LNCaP clone FGC (cell line): ENCODE measurements around the gene TULP1.

ENCODE experiments used
- DNase-seq: peaks from one replicate; pipeline ENCODE4 v3.0.0-alpha.2; 2011; ENCODE audit warnings: low read depth
- H3K4me3 ChIP-seq: 2 replicates; pipeline ENCODE4 v1.5.1; 2011; ENCODE audit warnings: mild to moderate bottlenecking, low read depth, low read length, control low read depth
- TF ChIP-seq, protein P1 (sequence below): IDR thresholded peaks from 2 replicates; pipeline ENCODE4 v1.5.1; 2012; ENCODE audit warnings: mild to moderate bottlenecking; ENCODE audit not compliant: control insufficient read depth, insufficient read depth; ENCODE audit errors: extremely low read depth

Gene TULP1

DNA sequence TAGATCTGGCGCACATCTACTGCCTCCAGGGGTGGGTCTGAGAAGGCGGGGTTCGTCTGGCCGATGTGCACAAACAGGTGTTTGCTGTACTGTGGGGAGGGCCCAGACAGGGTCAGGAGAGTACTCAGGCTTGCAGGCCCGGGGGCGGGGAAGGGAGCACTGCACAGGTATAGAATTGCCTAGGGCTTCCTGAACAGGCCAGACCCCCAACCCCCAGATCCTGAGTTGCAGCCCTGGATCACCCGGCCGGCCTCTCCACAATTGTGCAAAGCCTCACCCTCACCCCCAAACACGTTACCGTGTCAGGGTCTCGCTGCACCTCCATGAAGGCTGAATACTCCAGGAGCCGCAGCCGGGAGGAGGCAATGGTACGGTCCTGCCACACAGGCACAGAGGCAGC, 36.7 kb downstream of the TULP1 start:
- DNase-seq = no peak
- TF ChIP-seq, protein P1, sequence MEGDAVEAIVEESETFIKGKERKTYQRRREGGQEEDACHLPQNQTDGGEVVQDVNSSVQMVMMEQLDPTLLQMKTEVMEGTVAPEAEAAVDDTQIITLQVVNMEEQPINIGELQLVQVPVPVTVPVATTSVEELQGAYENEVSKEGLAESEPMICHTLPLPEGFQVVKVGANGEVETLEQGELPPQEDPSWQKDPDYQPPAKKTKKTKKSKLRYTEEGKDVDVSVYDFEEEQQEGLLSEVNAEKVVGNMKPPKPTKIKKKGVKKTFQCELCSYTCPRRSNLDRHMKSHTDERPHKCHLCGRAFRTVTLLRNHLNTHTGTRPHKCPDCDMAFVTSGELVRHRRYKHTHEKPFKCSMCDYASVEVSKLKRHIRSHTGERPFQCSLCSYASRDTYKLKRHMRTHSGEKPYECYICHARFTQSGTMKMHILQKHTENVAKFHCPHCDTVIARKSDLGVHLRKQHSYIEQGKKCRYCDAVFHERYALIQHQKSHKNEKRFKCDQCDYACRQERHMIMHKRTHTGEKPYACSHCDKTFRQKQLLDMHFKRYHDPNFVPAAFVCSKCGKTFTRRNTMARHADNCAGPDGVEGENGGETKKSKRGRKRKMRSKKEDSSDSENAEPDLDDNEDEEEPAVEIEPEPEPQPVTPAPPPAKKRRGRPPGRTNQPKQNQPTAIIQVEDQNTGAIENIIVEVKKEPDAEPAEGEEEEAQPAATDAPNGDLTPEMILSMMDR = no peak
- no peak overlapping the region for H3K4me3 ChIP-seq

DNA sequence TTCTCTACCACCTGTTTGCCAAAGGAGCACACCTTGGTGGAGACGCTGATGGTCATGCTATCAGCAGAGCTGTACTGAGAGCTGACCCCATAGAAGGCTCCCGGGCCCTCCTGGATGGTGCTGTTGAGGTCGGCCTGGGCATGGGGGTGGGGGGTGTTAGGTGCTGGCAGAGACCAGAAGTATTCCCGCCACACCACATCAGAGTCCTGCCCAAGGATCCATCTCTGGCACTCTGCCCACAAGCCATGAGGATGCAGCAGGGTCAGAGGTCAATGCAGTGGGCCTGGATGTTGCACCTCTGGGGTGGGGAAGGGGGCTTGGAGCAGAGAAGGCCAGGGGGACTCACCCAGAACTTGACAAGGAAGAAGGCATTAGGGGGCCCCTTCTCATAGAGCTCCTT, 37.1 kb downstream of the TULP1 start:
- TF ChIP-seq, protein P1 = no peak
- no peak overlapping the region for H3K4me3 ChIP-seq
- DNase-seq = no peak

DNA sequence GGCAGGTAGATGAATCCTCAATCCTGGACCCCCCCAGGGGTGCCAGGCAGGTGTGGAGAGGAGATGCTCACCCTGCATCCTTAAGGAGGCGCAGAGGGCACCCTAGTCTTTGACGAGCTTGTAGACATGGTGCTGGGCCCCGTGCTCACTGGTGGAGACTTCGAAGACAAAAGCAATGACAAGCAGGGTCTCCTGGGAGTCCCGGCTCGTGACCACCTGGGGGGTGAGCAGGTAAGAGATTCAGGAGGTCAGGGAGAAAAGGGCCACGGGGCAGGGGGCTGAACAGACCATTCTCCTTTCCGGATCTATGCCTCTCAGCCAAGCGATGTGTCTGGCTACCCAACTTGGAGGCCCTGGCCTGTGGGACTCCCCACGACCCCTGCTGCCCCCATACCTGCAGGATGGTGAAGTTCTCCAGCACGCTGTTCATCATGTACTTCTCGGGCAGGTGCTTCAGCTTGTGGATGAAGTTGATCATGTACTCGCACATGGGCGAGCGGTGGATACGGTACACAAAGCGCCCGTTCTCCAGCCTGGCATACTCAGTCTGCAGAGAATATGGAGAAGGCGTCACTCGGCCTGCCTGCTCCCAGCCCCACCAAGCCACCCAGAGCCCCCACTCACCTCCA, 37.6 kb downstream of the TULP1 start:
- TF ChIP-seq, protein P1 = no peak
- H3K4me3 ChIP-seq = no peak overlapping the region
- DNase-seq = no peak

DNA sequence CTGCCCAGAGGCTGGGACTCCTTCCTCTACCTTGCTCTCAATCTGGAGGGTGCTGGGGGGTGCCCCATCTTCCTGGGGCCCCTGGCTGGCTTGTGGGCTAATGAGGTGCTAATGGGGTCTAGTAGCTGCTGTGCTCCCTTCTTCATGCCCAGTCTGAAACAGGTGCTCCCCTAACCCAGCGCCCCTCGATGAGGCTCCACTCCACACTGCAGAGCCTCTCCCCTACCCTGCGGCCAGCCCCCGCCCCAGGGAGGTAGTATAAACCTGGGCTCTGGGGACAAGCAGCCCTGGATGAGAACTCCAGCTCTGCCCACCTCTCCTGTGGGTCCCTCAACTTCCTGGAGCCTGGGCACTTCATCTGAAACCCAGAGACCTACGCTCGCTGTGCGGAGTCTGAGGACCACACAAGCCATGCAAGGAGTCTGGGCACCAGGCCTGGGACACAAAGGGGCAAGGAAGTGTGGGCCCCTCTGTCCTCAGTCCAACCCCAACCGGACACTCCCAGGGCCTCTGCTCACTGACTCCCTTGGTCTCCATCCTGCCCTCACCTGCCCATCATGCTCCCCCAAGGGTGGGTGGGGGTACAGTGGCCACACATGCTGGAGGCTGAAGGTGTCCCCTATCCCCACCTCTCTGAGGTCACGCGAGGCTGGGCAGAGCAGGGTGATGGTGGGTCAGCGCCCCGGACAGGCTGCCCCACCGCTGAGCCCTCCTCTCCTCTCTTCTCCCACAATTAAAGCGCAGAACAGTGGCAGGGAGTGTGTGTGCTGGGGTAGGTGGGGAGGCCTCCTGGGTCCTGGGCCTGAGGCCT, 38.4 kb downstream of the TULP1 start:
- H3K4me3 ChIP-seq = no peak overlapping the region
- TF ChIP-seq, protein P1 = no peak
- no peak for DNase-seq

DNA sequence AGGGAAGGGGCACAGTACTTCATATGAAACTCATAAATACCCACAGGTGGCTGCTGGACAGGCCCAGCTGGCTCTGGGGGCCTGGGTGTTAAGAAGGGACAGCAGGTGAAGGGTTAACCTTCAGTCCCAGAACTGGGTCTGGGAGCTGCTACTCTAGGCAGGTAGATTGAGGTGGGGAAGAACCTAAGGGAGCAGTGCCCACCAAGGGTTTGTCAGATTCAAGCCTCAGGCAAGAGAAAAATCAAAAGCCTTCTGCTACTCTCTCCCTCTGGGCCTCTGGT, 38.9 kb downstream of the TULP1 start:
- no peak overlapping the region for H3K4me3 ChIP-seq
- DNase-seq = no peak
- TF ChIP-seq, protein P1 = no peak

DNA sequence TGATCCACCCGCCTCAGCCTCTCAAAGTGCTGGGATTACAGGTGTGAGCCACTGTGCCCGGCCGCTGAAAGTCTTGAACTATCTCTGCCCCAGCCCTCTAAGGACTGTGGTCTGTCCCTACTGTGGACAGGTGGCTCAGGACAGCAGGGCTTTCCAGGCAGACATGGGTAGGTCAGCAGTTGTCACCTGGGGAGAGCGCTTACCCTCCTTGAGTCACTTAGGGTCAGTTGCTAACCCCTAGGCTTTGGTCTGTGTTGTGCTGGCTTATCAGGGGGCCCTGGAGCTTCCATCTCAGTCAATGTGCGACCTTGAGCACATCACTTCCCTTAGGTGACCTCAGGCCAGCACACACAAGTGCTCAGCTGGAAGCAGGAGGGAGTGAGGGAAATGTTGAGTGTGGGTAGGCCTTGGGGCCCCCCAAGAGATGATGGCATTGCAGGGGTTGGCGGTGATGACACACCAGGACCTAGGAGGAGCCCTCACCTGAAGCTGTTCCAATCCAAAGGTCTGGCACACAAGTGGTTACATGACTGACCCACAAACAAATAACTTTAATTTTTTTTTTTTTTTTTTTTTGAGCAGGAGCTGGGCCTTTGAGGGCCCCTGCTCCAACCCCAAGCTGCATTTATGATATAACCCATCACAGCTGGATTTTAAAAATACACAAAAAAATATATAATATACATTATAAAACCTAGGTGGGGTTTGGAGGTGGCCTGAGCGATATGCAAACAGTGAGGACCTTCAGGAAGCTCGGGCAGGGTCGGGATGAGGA, 39.4 kb downstream of the TULP1 start:
- no peak overlapping the region for H3K4me3 ChIP-seq
- no peak for DNase-seq
- TF ChIP-seq, protein P1 = no peak
